B cell (primary cell): Measurements from ENCODE around the gene UBE2O. TPM values are rescaled to one million over a fixed set of nuclear protein-coding genes. Genes with fewer than 3 reads are reported as not detected.
A peak's percentile ranks its signal among the peaks of the same experiment; 100 is the strongest.

Source experiments
- ATAC-seq: fragments of 200-7000 bp; cut with Tn5 transposase; one replicate; pipeline ENCODE4 v1.10.0; 2021; ENCODE audit warnings: low read depth, mild to moderate bottlenecking, moderate number of reproducible peaks, moderate library complexity
- CTCF ChIA-PET: fragments of 350-600 bp; sonication (Branson Sonifier 250); formaldehyde crosslinking; loops from one replicate; lab custom pipeline; 2021; ENCODE audit warnings: antibody characterized with exemption, inconsistent platforms; lab: Charles Lee
- POLR2A ChIA-PET: fragments of 350-600 bp; sonication (Branson Sonifier 250); formaldehyde crosslinking; loops from one replicate; lab custom pipeline; 2021; ENCODE audit warnings: antibody characterized with exemption; lab: Charles Lee
- DNase-seq: peaks from one replicate; pipeline ENCODE4 v3.0.0; 2013
- H2AFZ ChIP-seq: 2 replicates; pipeline ENCODE4 v1.6.1; 2012; ENCODE audit warnings: mild to moderate bottlenecking, low read depth, low read length; ENCODE audit not compliant: insufficient read depth, poor library complexity, severe bottlenecking
- H3K27ac ChIP-seq, 2 donors: 1 replicate in 1 of 2; 2 replicates in 1 of 2; pipeline ENCODE4 v1.5.1; 2012 to 2013; ENCODE audit warnings: low read length in 2 of 2, mild to moderate bottlenecking in 2 of 2, moderate library complexity in 1 of 2
- H3K27me3 ChIP-seq, 4 experiments: fragments of 200-600 bp in 1 of 4; sonication (generic) in 1 of 4; replicated peaks in 1 of 4; 1 replicate in 2 of 4; 2 replicates in 2 of 4; pipeline versions ENCODE4 v1.6.1 to v1.7.0; 2013 to 2016; ENCODE audit warnings: low read length in 3 of 4, mild to moderate bottlenecking in 2 of 4, mixed read lengths in 1 of 4, moderate library complexity in 1 of 4; ENCODE audit not compliant: insufficient read depth in 4 of 4, control insufficient read depth in 3 of 4; ENCODE audit errors: control extremely low read depth in 1 of 4
- H3K36me3 ChIP-seq, 2 experiments: replicated peaks in 1 of 2; 1 replicate in 1 of 2; 2 replicates in 1 of 2; pipeline versions ENCODE4 v1.6.1 to v1.7.1; 2013; ENCODE audit warnings: low read length in 1 of 2; ENCODE audit not compliant: insufficient read depth in 2 of 2, control insufficient read depth in 1 of 2; ENCODE audit errors: control extremely low read depth in 1 of 2, extremely low read depth in 1 of 2
- H3K4me1 ChIP-seq, 2 donors: fragments of 200-600 bp in 1 of 2; sonication (generic) in 1 of 2; 1 replicate in 1 of 2; 2 replicates in 1 of 2; pipeline versions ENCODE4 v1.5.1 to v1.6.1; 2013 to 2017; ENCODE audit warnings: low read length in 2 of 2; ENCODE audit not compliant: control insufficient read depth in 2 of 2, insufficient read depth in 2 of 2
- H3K4me2 ChIP-seq: replicated peaks from 2 replicates; pipeline ENCODE3; 2012; ENCODE audit warnings: mild to moderate bottlenecking, low read depth, low read length; ENCODE audit not compliant: poor library complexity, severe bottlenecking
- H3K4me3 ChIP-seq, 5 experiments: fragments of 200-600 bp in 1 of 5; sonication (generic) in 1 of 5; 1 replicate in 3 of 5; 2 replicates in 2 of 5; pipeline versions ENCODE4 v1.5.1 to v1.7.0; 2011 to 2016; ENCODE audit warnings: low read length in 4 of 5, mild to moderate bottlenecking in 4 of 5, low read depth in 2 of 5, control low read depth in 1 of 5, moderate library complexity in 1 of 5; ENCODE audit not compliant: insufficient read depth in 1 of 5; ENCODE audit errors: control extremely low read depth in 1 of 5, extremely low read depth in 1 of 5
- H3K79me2 ChIP-seq: fragments of 200-600 bp; sonication (generic); one replicate; pipeline ENCODE4 v1.6.0; 2016; ENCODE audit warnings: low read length; ENCODE audit not compliant: control insufficient read depth, insufficient read depth
- H3K9ac ChIP-seq: fragments of 200-600 bp; sonication (generic); 2 replicates; pipeline ENCODE4 v1.6.1; 2017; ENCODE audit warnings: mild to moderate bottlenecking, low read length, moderate library complexity
- H3K9me3 ChIP-seq, 3 donors: one replicate each; pipeline versions ENCODE4 v1.6.1 to v1.7.1; 2013; ENCODE audit warnings: low read length in 2 of 3; ENCODE audit not compliant: control insufficient read depth in 2 of 3, insufficient read depth in 1 of 3; ENCODE audit errors: control extremely low read depth in 1 of 3
- H4K20me1 ChIP-seq: 2 replicates; pipeline ENCODE4 v1.6.0; 2012; ENCODE audit warnings: mild to moderate bottlenecking, low read length; ENCODE audit not compliant: insufficient read depth, control insufficient read depth, poor library complexity, severe bottlenecking
- H3K27ac Mint-ChIP-seq: one replicate; pipeline ENCODE4 v1.8.0; 2021; ENCODE audit warnings: mixed read lengths
- H3K27me3 Mint-ChIP-seq: one replicate; pipeline ENCODE4 v1.8.0; 2021; ENCODE audit warnings: mixed read lengths
- H3K4me1 Mint-ChIP-seq: one replicate; pipeline ENCODE4 v1.8.0; 2021; ENCODE audit warnings: mixed read lengths
- H3K4me3 Mint-ChIP-seq: one replicate; pipeline ENCODE4 v1.8.0; 2021; ENCODE audit warnings: mixed read lengths
- H3K9me3 Mint-ChIP-seq: one replicate; pipeline ENCODE4 v1.8.0; 2022; ENCODE audit warnings: mixed read lengths; ENCODE audit not compliant: insufficient read depth
- EZH2 ChIP-seq: IDR thresholded peaks from 2 replicates; pipeline ENCODE4 v1.6.1; 2012; ENCODE audit warnings: borderline replicate concordance, low read depth, mild to moderate bottlenecking, moderate library complexity, low read length; ENCODE audit not compliant: insufficient read depth, poor library complexity, severe bottlenecking
- WGBS: methylation state at CpG from one replicate; pipeline ENCODE4 v1.1.5; 2013; ENCODE audit warnings: missing lambda C conversion rate; ENCODE audit not compliant: insufficient coverage; 5-methylcytosine and 5-hydroxymethylcytosine counted together
- intact Hi-C: fragments of 100-400 bp; cut with micrococcal nuclease; formaldehyde crosslinking; loops from one replicate; pipeline ENCODE4 v1.10.0; 2022
- polyA plus RNA-seq: library from polyadenylated mRNA; depleted of rRNA; stranded (reverse); fragments of >200 nt; gene quantifications from 2 replicates; pipeline ENCODE4 v1.2.3, GENCODE V29; 2012
- total RNA-seq, 2 donors: library from RNA; stranded (reverse); fragments of 120-200 nt in 1 of 2; gene quantifications; 1 replicate in 1 of 2; 2 replicates in 1 of 2; pipeline versions ENCODE4 v1.2.3 to v1.2.4, GENCODE V29; 2013 to 2022
- TF ChIP-seq, protein P1 (sequence below): fragments of 200-600 bp; IDR thresholded peaks from one replicate; pipeline ENCODE4 v1.8.0; 2022; ENCODE audit warnings: antibody characterized with exemption, mild to moderate bottlenecking

The UBE2O gene
- total and polyA plus RNA-seq, 2 donors (not counting 1 experiment from before 2014, with no cell fraction given), result 41.3 to 54.0 TPM

DNA sequence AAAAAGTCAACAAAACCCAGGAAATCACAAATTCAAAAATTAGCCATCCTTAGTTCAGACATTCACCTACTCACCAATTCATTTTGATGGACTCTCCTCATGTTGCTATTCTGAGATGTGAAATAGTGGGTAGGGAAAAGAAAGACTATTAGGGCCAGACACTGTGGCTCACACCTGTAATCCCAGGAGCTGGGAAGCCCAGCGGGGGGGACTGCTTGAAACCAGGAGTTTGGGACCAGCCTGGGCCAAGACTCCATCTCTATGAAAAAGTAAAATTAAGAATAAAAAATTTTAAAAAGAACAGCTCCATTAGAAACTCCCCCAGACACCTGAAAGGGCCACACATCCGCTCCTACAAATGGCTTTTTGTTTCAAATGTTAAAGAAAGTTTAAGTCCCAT, 21.4 kb downstream of the UBE2O start:
- peak overlapping the region; percentile 6 for H3K27ac Mint-ChIP-seq
- H3K9ac ChIP-seq, result no peak overlapping the region
- peak overlapping the region; percentile 16 for H3K4me3 Mint-ChIP-seq
- peaks cover 15% of the 10 kb centered on the region for H4K20me1 ChIP-seq
- DNase-seq (no peak), ATAC-seq (no peak)
- peaks cover 79% of the 10 kb centered on the region for H3K4me1 Mint-ChIP-seq
- ChIA-PET POLR2A (interaction anchor here (0.9 kb wide), 1 partner anchor 15 kb away, joined by 4 read pairs; no protein-coding TSS in a partner anchor), CTCF (interaction anchor here (0.6 to 1.6 kb wide), 6 partner anchors 13 to 77 kb away, joined by 3 to 5 read pairs (median 4); no protein-coding TSS in a partner anchor)
- H3K27me3 Mint-ChIP-seq, result no peaks in the 10 kb centered on the region
- intact Hi-C loops, result no loop called here
- H3K36me3 ChIP-seq, result peaks cover 0 to 2% of the 10 kb centered on the region in 2 experiments
- H3K4me2 ChIP-seq, result no peak overlapping the region
- H3K79me2 ChIP-seq, result peaks cover 78% of the 10 kb centered on the region
- no peak overlapping the region for H3K27ac ChIP-seq
- H2AFZ ChIP-seq, result no peak overlapping the region
- peaks cover 71 to 83% of the 10 kb centered on the region in 2 donors for H3K4me1 ChIP-seq
- no peaks in the 10 kb centered on the region for H3K9me3 Mint-ChIP-seq
- H3K4me3 ChIP-seq, result no peak overlapping the region
- no peaks in the 10 kb centered on the region for H3K9me3 ChIP-seq
- no peaks in the 10 kb centered on the region for H3K27me3 ChIP-seq
- WGBS, result no CpG with 5 or more reads among the region's 2 CpGs
- TF ChIP-seq EZH2, result no peak
- TF ChIP-seq, protein P1, sequence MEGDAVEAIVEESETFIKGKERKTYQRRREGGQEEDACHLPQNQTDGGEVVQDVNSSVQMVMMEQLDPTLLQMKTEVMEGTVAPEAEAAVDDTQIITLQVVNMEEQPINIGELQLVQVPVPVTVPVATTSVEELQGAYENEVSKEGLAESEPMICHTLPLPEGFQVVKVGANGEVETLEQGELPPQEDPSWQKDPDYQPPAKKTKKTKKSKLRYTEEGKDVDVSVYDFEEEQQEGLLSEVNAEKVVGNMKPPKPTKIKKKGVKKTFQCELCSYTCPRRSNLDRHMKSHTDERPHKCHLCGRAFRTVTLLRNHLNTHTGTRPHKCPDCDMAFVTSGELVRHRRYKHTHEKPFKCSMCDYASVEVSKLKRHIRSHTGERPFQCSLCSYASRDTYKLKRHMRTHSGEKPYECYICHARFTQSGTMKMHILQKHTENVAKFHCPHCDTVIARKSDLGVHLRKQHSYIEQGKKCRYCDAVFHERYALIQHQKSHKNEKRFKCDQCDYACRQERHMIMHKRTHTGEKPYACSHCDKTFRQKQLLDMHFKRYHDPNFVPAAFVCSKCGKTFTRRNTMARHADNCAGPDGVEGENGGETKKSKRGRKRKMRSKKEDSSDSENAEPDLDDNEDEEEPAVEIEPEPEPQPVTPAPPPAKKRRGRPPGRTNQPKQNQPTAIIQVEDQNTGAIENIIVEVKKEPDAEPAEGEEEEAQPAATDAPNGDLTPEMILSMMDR, result no peak

DNA sequence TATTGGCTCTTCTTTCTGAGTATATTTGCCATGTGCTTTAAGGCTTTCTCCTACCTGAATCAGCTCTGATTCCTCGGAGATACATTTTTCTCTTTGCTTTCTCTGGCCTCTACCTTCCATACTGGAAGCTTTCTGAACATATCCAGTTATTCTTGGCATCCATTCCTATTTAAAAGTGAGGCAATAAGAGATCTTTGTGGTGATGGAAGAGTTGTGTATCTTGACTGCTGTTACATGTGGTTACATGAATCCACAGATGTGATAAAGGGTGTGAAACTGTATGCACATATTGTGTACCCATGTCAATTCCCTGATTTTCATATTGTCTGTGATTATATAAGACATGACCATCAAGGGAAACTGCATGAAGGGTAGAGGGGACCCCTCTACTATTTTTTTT, 24.4 kb downstream of the UBE2O start:
- intact Hi-C loops, result no loop called here
- DNase-seq (no peak), ATAC-seq (no peak)
- TF ChIP-seq EZH2, result no peak
- TF ChIP-seq, protein P1, result no peak
- POLR2A ChIA-PET, result interaction anchor here (0.7 to 1.4 kb wide), 4 partner anchors 18 to 243 kb away, joined by 3 to 4 read pairs (median 4); no protein-coding TSS in a partner anchor
- H3K4me2 ChIP-seq, result peak overlapping the region; percentile 66
- no CpG with 5 or more reads among the region's 1 CpG for WGBS
- CTCF ChIA-PET, result interaction anchor here (0.9 to 8.9 kb wide), 11 partner anchors 11 to 75 kb away, joined by 3 to 69 read pairs (median 8); no protein-coding TSS in a partner anchor
- no peaks in the 10 kb centered on the region for H3K27me3 Mint-ChIP-seq
- no peak overlapping the region for H3K9ac ChIP-seq
- peak overlapping the region in 1 of 5 experiments; percentile 49 for H3K4me3 ChIP-seq
- peak overlapping the region; percentile 54 for H3K4me3 Mint-ChIP-seq
- no peaks in the 10 kb centered on the region for H3K27me3 ChIP-seq
- H3K9me3 ChIP-seq, result no peaks in the 10 kb centered on the region
- no peaks in the 10 kb centered on the region for H3K9me3 Mint-ChIP-seq
- H3K27ac ChIP-seq, result peak overlapping the region; percentile 75 to 92
- H3K4me1 Mint-ChIP-seq, result peaks cover 75% of the 10 kb centered on the region
- no peaks in the 10 kb centered on the region for H3K36me3 ChIP-seq
- H3K79me2 ChIP-seq, result peaks cover 72% of the 10 kb centered on the region
- no peak overlapping the region for H2AFZ ChIP-seq
- H3K27ac Mint-ChIP-seq, result peak overlapping the region; percentile 93
- H3K4me1 ChIP-seq, result peaks cover 80 to 94% of the 10 kb centered on the region in 2 donors
- H4K20me1 ChIP-seq, result peaks cover 6% of the 10 kb centered on the region
